Activated gamma-delta T cell treated with Interleukin-2 at 50 U/mL for 16 hours (primary cell): ENCODE results near the gene TOP2B.

Experiments
- DNase-seq: peaks from one replicate; pipeline ENCODE4 v3.0.0-alpha.2; 2020

The TOP2B gene

GRCh38 chr3:25580534-25580933, 84.2 kb downstream of the TOP2B start:
- DNase-seq = no peak

- no peak for DNase-seq
Measured at GRCh38 chr3:25578059-25578458, 86.6 kb downstream of the TOP2B start.

- no peak for DNase-seq
Measured at GRCh38 chr3:25576831-25577454, 87.8 kb downstream of the TOP2B start.

DNA sequence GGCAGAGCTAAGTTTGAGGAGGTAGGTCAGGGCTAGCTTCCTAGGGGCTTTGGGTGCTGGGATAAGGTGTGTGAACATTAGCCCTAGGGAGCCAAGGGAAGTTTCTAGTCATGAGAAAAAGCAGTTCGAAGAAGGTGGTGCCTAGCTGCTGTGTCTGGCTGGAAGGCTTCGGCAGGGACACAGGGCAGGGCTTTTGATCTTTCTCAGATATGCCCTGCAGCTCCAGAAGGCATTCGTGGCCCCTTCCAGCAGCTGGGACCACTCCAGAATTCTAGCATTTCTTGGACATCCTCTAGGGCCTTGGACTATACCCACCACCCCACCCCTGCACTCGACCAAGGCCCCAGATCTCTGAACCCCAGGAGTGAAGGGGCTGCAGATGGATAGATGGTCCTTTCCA, 88.6 kb downstream of the TOP2B start:
- no peak for DNase-seq

GRCh38 chr3:25575001-25575400, 89.7 kb downstream of the TOP2B start:
- DNase-seq = no peak

- DNase-seq = no peak
Measured at GRCh38 chr3:25574172-25574765, 90.4 kb downstream of the TOP2B start.

GRCh38 chr3:25573386-25574171, 91.1 kb downstream of the TOP2B start:
- DNase-seq = no peak

GRCh38 chr3:25572919-25573385, 91.8 kb downstream of the TOP2B start:
- no peak for DNase-seq

DNA sequence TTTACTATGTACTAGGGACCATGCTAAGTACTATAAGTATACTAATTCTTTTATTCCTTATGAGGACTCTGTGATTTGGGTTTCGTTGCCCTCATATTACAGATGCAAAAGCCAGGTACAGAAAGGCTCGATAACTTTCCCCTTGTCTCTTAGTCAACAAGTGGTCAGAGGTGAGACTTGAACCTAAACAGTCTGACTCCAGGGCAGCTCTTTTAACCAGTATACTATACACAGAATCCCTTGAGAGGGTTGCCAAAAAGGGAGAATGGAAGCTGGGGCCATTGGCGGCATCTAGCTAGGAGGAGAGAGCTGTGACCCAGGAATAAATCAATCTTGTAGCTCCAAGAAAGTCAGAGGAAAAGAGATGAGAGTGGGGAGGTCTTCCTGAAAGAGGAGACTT, 92.4 kb downstream of the TOP2B start:
- no peak for DNase-seq

DNA sequence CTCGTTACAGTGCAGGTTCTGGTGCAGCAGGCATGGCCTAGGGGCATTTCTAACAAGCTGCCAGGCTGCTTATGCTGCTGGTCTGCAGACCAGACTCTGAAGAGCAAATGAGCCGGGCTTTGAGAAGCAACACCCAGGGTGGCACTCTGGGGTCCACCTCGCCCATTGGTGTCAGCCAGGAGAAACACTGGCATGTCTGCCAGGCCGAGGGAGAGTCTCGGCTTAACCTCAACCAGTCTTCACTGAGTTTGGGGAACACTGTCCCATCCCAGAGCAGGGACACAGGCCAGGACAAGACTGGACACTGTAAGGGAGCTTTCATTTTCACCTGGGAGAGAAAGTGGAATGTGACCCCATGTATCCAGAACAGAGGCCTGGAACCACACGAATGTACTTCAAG, 93.4 kb downstream of the TOP2B start:
- no peak for DNase-seq

- no peak for DNase-seq
Measured at GRCh38 chr3:25568525-25569078, 96.1 kb downstream of the TOP2B start.

- DNase-seq = no peak
Measured at GRCh38 chr3:25567806-25568524, 96.7 kb downstream of the TOP2B start.

- DNase-seq = no peak
Measured at GRCh38 chr3:25567388-25567787, 97.3 kb downstream of the TOP2B start.

GRCh38 chr3:25566358-25566920, 98.3 kb downstream of the TOP2B start:
- DNase-seq = no peak

GRCh38 chr3:25565807-25566206, 98.9 kb downstream of the TOP2B start:
- DNase-seq = no peak

GRCh38 chr3:25564075-25564474, 100.6 kb downstream of the TOP2B start:
- DNase-seq = no peak

DNA sequence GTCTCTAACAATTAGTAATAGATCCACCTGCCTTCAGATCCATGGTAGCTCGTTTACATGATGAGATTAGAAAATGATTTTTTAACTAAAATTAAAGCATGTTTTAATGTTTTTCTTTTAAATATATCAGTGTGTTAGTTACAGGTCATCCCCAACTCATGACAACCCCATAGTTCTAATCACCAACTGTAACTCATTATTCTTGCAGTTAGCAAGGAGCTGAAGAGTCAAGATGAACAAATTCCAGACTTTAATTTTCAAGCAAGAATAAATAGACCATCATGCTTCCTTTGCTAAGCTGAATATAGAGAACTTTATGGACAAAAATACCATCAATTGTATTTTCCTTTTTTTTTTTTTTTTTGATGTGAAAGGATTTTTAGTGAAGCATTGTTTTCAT, 101.1 kb downstream of the TOP2B start:
- DNase-seq = no peak

GRCh38 chr3:25558796-25559195, 105.9 kb downstream of the TOP2B start:
- no peak for DNase-seq

DNA sequence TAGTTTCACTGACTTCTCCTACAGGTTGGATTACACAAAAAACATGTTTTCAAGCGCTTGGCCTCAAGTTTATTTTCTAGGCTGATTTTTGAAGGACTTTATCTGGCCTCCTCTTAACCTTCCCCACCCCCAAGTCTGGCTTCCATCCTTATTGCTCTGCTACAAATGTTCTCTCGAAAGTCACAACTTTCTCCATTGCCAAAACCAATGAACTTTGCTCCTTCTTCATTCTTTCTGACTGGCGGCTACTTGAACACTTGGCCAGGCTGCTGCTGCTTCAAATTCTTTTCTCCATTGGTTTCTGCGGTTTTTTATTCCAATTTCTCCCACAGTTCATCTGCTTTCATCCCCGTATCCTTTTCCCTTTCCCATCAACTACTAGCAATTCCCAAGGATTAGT, 106.6 kb downstream of the TOP2B start:
- DNase-seq = no peak

DNA sequence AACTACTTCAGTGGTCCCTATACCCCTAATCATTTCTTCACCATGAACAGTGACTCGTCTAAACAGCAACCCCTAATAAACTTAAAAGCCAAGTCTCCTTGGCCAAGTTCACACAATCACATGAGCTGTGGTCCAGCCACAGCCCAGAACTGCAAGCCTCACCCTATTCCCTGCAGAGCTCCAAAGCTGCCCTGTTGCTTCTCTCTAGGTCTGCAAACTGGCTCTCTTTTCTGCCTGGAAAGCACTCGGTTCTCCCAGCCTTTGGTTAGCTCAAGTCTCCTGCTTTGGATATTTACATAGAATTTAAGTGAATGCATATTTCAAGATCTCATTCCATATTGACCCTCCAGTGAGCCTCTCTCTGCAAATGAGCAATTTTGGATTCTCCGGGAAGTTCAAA, 107.0 kb downstream of the TOP2B start:
- no peak for DNase-seq

- no peak for DNase-seq
Measured at GRCh38 chr3:25556447-25556846, 108.3 kb downstream of the TOP2B start.

DNA sequence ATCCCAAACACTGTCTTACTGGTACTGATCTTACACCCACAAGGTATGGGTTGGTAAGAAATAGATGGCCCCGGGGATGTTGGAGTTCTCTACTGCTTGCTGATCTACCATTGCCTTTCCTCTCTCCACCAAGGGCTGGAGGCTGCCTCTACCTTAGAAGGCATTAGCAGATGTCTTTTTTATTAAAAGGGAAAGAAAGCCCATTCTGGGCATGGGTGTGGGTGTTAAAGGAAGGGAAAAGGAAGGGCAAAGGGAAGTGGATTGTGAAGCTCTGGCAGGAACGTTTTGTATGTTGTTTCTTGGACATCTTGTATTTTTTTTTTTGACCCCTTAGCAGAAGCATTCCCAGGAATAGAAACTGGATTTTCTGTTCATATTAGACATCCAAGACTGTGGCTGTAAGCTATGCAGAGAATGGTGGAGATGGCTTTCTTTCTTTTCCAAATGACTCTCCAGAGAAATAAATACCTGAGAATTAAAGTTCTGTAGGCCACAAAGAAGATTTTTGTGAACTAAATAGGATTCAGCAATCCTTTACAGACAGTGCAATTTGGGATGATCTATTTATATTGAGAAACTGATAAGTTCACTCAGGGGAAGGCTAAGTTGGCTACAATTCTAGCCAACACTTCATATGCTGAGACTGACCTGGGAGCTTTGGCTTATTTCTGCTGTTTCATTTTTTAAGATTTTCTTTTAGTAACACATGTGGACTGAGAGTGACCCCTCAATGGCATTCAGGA, 108.8 kb downstream of the TOP2B start:
- DNase-seq = no peak
